ENCODE measurements around the gene DGCR6L. TPM values are rescaled to one million over a fixed set of nuclear protein-coding genes. Genes with fewer than 3 reads are reported as not detected.

The DGCR6L gene
- total and polyA plus RNA-seq, 2 of the 4 experiments (the other 2 are of a cell fraction): 65.4 to 80.4 TPM

DNA sequence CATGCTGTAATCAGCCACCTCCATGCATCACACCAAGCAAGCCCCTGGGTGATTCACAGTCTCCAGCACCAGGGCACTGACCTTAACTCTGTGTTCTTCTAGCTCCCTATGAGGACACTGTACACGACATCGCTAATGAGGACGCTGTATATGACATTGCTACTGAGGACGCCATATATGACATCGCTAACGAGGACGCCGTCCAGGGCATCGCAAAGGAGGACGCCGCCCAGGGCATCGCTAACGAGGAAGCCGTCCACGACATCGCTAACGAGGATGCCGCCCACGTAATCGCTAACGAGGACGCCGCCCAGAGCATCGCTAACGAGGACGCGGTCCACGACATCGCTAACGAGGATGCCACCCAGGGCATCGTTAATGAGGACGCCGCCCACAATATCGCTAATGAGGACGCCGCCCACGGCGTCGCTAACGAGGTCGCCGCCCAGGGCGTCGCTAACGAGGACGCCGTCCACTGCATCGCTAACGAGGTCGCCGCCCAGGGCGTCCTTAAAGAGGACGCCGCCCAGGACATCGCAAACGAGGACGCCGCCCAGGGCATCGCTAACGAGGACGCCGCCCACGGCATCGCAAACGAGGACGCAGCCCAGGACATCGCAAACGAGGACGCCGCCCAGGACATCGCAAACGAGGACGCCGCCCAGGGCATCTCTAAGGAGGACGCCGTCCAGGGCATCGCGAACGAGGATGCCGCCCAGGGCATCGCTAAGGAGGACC, 34.5 kb upstream of the DGCR6L start:
- no peak overlapping the region for H3K18ac ChIP-seq (ENCODE audit: low read depth, low read length)
- BruUV-seq (replicated peaks): no TSS peak
- H2BK15ac ChIP-seq (ENCODE audit: low read depth, low read length): no peak overlapping the region
- no peaks in the 10 kb centered on the region for H4K20me1 ChIP-seq (ENCODE audit: insufficient read depth, low read length)
- no peak overlapping the region for H3K4me2 ChIP-seq (ENCODE audit: low read depth, low read length)
- H2BK20ac ChIP-seq (ENCODE audit: low read depth, low read length): no peak overlapping the region
- H3K9ac ChIP-seq (ENCODE audit: low read depth, low read length): no peak overlapping the region
- no peak overlapping the region for H3K23ac ChIP-seq (ENCODE audit: low read depth, low read length)
- H3K9me3 ChIP-seq (ENCODE audit: control insufficient read depth, insufficient read depth, low read length): no peaks in the 10 kb centered on the region
- no peak overlapping the region for H2BK120ac ChIP-seq (ENCODE audit: low read depth, low read length)
- no peak overlapping the region for H2AFZ ChIP-seq (replicated peaks; ENCODE audit: low read length, poor library complexity)
- in situ Hi-C loops (cut with MboI; ENCODE audit: low sequenced_read_pairs) (no loop called here), dilution Hi-C loops (cut with HindIII; ENCODE audit: low sequenced_read_pairs, unreplicated experiment) (no loop called here), intact Hi-C loops (cut with micrococcal nuclease) (no loop called here)
- no peak overlapping the region for H2BK5ac ChIP-seq (ENCODE audit: low read depth, low read length, poor library complexity, severe bottlenecking)
- WGBS, 2 experiments (ENCODE audit: extremely low coverage in 2 of 2, insufficient read length in 1 of 2): 94% methylated on average over 52 of the region's 81 CpGs; no CpG with 5 or more reads in 1 of the 2 experiments
- no peak overlapping the region for H3K14ac ChIP-seq (replicated peaks; ENCODE audit: low read depth, low read length)
- ChIA-PET CTCF (no interaction called here), POLR2A (ENCODE audit: unreplicated experiment) (no interaction called here)
- H4K91ac ChIP-seq (ENCODE audit: insufficient read depth, low read depth, low read length): no peak overlapping the region
- H3K4me1 ChIP-seq (ENCODE audit: control insufficient read depth, insufficient read depth, low read length): no peaks in the 10 kb centered on the region
- no peak overlapping the region for H3K56ac ChIP-seq (ENCODE audit: extremely low read depth, insufficient read depth, low read length)
- no peak for DNase-seq
- no peak overlapping the region for H2AK9ac ChIP-seq (replicated peaks; ENCODE audit: low read depth, low read length, poor library complexity)
- TF ChIP-seq NFE2L2 (IDR thresholded peaks at IDR 0.05; ENCODE audit: low read depth, low read length) (no peak), CEBPB (IDR thresholded peaks at IDR 0.05; ENCODE audit: low read depth, low read length) (no peak), MAFK (IDR thresholded peaks at IDR 0.05; ENCODE audit: low read depth, low read length) (no peak), FOS (IDR thresholded peaks at IDR 0.05; ENCODE audit: low read depth, low read length) (no peak), RFX5 (IDR thresholded peaks at IDR 0.05; ENCODE audit: low read depth, low read length) (no peak), RAD21 (IDR thresholded peaks at IDR 0.05; ENCODE audit: low read length) (no peak), MAZ (IDR thresholded peaks at IDR 0.05; ENCODE audit: borderline replicate concordance, low read depth, low read length) (no peak), SMC3 (IDR thresholded peaks at IDR 0.05; ENCODE audit: low read depth, low read length) (no peak), MXI1 (IDR thresholded peaks at IDR 0.05; ENCODE audit: borderline replicate concordance, low read depth, low read length) (no peak)
- TF ChIP-seq, protein P1, sequence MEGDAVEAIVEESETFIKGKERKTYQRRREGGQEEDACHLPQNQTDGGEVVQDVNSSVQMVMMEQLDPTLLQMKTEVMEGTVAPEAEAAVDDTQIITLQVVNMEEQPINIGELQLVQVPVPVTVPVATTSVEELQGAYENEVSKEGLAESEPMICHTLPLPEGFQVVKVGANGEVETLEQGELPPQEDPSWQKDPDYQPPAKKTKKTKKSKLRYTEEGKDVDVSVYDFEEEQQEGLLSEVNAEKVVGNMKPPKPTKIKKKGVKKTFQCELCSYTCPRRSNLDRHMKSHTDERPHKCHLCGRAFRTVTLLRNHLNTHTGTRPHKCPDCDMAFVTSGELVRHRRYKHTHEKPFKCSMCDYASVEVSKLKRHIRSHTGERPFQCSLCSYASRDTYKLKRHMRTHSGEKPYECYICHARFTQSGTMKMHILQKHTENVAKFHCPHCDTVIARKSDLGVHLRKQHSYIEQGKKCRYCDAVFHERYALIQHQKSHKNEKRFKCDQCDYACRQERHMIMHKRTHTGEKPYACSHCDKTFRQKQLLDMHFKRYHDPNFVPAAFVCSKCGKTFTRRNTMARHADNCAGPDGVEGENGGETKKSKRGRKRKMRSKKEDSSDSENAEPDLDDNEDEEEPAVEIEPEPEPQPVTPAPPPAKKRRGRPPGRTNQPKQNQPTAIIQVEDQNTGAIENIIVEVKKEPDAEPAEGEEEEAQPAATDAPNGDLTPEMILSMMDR (conservative IDR thresholded peaks at IDR 0.05; ENCODE audit: low read depth, low read length): no peak
- TF ChIP-seq, protein P2, sequence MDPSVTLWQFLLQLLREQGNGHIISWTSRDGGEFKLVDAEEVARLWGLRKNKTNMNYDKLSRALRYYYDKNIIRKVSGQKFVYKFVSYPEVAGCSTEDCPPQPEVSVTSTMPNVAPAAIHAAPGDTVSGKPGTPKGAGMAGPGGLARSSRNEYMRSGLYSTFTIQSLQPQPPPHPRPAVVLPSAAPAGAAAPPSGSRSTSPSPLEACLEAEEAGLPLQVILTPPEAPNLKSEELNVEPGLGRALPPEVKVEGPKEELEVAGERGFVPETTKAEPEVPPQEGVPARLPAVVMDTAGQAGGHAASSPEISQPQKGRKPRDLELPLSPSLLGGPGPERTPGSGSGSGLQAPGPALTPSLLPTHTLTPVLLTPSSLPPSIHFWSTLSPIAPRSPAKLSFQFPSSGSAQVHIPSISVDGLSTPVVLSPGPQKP (IDR thresholded peaks at IDR 0.05; ENCODE audit: borderline replicate concordance, low read depth, low read length): no peak
- no peak overlapping the region for H4K5ac ChIP-seq (ENCODE audit: low read depth, low read length)
- no peaks in the 10 kb centered on the region for H3K9me1 ChIP-seq (ENCODE audit: insufficient read depth, low read length)
- H3K4me3 ChIP-seq (ENCODE audit: insufficient read depth, low read depth, low read length): no peak overlapping the region
- H4K8ac ChIP-seq (ENCODE audit: low read depth in 2 of 2, low read length in 2 of 2): no peak overlapping the region
- H2AK5ac ChIP-seq (ENCODE audit: low read depth, low read length): peak overlapping the region; percentile 24; the same call in 1 of the 2 replicates
- no peak for ATAC-seq (ENCODE audit: low read depth)
- H3K4ac ChIP-seq (ENCODE audit: low read depth, low read length): no peak overlapping the region
- no peaks in the 10 kb centered on the region for H3K79me1 ChIP-seq (ENCODE audit: low read depth in 1 of 2, low read length in 2 of 2)
- H3K36me3 ChIP-seq (ENCODE audit: control insufficient read depth, insufficient read depth, low read length): no peaks in the 10 kb centered on the region
- H3K27ac ChIP-seq (ENCODE audit: insufficient read depth, low read length): no peak overlapping the region
- no peaks in the 10 kb centered on the region for H3K27me3 ChIP-seq (ENCODE audit: control insufficient read depth, insufficient read depth, low read length)
